Astrocyte (in vitro differentiated cells and primary cell): Measurements from ENCODE around the gene VAMP8.

Experiments used
- EZH2 ChIP-seq: IDR thresholded peaks from 2 replicates; pipeline ENCODE4 v1.6.1; 2012; ENCODE audit warnings: mild to moderate bottlenecking, low read length, inconsistent platforms; ENCODE audit not compliant: insufficient read depth
- TF ChIP-seq, protein P1 (sequence below): IDR thresholded peaks from 2 replicates; pipeline ENCODE4 v1.5.1; 2011; ENCODE audit warnings: low read depth, mild to moderate bottlenecking, inconsistent platforms, low read length, moderate library complexity; ENCODE audit not compliant: insufficient read depth

DNA sequence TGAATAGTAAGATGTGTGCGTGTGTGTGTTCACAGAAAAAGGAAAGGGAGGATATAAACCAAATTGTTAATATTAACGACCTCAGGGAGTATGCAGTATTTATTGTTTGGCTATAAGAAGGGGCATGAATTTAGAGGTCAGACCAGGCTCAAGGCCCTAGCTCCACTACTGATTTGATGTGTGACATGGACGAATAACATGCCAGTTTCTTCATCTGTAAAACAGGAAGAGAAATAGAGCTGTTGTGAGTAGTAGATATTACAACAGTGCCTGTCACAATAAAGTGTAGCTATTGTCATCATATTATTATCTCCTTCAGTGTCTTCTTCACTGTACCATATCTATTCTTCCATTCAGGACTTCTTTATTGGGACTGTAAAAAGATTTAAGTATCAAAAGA, 42.5 kb upstream of the VAMP8 start:
- TF ChIP-seq EZH2, result no peak
- TF ChIP-seq, protein P1, sequence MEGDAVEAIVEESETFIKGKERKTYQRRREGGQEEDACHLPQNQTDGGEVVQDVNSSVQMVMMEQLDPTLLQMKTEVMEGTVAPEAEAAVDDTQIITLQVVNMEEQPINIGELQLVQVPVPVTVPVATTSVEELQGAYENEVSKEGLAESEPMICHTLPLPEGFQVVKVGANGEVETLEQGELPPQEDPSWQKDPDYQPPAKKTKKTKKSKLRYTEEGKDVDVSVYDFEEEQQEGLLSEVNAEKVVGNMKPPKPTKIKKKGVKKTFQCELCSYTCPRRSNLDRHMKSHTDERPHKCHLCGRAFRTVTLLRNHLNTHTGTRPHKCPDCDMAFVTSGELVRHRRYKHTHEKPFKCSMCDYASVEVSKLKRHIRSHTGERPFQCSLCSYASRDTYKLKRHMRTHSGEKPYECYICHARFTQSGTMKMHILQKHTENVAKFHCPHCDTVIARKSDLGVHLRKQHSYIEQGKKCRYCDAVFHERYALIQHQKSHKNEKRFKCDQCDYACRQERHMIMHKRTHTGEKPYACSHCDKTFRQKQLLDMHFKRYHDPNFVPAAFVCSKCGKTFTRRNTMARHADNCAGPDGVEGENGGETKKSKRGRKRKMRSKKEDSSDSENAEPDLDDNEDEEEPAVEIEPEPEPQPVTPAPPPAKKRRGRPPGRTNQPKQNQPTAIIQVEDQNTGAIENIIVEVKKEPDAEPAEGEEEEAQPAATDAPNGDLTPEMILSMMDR, result no peak
